T-helper 2 cell treated with Interferon-gamma antibody and Interleukin-4, amounts not matched to agents 100 ng/mL and 5 ng/mL, for 36 hours (primary cell): ENCODE data around the gene RNF167. TPM values are rescaled to one million over a fixed set of nuclear protein-coding genes. Genes with fewer than 3 reads are reported as not detected.

Source experiments
- intact Hi-C: fragments of 100-400 bp; cut with micrococcal nuclease; formaldehyde crosslinking; loops from one replicate; pipeline ENCODE4 v1.15.1; 2023
- total RNA-seq: library from RNA; stranded (reverse); gene quantifications from 2 replicates; pipeline ENCODE4 v1.2.3, GENCODE V29; 2022

RNF167 gene
- 227 and 238 TPM in 2 replicates for total RNA-seq

DNA sequence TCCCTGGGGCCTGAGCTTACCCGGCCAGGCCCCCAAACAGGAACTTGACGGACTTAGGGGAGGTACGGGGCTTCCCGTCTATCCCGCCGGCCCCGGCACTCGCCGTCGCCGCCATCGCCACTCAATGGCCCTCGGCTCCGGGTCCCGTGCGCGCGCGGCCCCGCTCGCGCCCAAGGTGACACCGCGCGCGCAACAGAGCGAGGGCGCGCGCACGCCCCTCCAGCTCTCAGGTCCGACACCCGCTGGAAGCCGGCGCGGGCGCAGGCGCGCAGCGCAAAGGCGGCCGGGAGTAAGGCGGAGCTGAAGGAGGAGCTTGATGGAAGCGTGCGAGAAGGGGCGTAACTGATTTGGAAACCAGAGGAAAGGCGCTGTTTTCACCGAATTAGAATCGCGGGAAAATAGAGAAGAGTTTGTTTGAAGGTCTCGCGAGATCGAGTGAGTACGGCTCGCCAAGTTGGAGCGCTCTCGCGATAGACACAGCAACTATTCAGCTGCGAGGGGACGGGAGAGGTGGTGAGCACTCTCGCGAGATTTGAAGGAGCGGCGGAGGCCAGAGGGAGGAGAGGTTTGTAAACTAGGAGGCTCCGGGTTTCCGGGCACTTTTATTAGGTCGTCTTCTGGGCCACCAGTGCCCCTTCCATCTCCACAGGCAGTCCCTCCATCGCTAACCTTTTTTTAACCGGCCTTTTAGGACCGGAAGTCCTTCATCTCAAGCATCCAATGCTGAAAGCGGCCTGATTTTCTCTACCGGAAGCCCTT, at the start of gene RNF167, which contains the start of gene SLC25A11:
RNF167 (plus strand) TSS at position 473 of the 759 bp plus-strand sequence. CDS start 642 bp downstream, outside the sequence.
SLC25A11 (minus strand) TSS at position 251 of the 759 bp plus-strand sequence; CDS start at position 115, 136 bp downstream.
- intact Hi-C loops: loop anchor here (1.0 to 10.0 kb wide), 10 partner anchors 8 to 1715 kb away; partner anchors contain the start of genes ARRB2, C17orf100, INCA1 and KIF1C

DNA sequence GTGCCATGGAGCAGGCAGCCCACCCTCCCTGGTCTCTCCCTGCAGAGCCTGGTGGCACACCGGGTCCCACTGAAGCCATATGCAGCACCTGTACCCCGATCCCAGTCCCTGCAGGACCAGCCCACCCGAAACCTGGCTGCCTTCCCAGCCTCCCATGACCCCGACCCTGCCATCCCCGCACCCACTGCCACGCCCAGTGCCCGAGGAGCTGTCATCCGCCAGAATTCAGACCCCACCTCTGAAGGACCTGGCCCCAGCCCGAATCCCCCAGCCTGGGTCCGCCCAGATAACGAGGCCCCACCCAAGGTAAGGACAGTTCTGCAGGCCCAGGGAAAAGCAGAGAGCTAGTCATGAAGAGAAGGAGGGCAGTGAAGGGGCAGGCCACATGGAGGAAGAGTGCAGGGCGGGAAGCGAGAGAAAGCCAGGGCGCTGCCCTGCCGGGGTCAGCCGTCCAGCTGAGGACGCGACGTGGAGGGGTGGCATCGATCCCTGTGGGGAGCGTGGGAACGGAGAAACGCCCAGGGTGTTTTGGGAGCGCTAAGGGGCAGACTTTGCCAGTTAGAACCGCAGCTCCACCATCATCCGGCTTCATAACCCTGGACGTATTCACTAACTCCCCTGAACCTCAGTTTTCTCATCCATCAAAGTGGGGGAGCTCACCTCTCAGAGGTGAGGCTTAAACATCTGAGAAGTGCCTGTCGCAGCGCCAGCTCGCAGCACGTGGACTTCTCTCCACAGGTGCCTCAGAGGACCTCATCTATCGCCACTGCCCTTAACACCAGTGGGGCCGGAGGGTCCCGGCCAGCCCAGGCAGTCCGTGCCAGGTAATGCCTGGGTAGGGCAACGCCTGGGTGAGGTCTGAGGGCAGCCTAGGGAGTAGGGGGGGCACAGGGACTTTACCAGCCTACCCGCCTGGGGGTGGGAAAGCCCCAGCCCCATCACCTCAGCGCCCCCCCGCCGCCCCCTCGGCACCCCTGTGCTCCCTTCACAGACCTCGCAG, 48.4 kb upstream of the RNF167 start:
- intact Hi-C loops: no loop called here

GRCh38 chr17:4892499-4893221, 47.4 kb upstream of the RNF167 start:
- intact Hi-C loops: no loop called here

- intact Hi-C loops: no loop called here
Measured at GRCh38 chr17:4893272-4893671, 46.8 kb upstream of the RNF167 start.

- intact Hi-C loops: no loop called here
Measured at GRCh38 chr17:4893721-4894560, 46.1 kb upstream of the RNF167 start.

DNA sequence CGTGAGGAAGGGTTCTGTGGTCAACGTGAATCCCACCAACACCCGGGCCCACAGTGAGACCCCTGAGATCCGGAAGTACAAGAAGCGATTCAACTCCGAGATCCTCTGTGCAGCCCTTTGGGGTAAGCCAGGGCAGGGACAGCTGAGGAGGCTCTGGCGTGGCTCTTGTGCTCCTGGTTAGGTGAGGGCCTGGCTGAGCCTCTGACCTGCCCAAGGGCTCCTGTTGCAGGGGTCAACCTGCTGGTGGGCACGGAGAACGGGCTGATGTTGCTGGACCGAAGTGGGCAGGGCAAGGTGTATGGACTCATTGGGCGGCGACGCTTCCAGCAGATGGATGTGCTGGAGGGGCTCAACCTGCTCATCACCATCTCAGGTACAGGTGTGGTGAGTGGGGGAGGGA, 44.9 kb upstream of the RNF167 start:
- intact Hi-C loops: no loop called here

DNA sequence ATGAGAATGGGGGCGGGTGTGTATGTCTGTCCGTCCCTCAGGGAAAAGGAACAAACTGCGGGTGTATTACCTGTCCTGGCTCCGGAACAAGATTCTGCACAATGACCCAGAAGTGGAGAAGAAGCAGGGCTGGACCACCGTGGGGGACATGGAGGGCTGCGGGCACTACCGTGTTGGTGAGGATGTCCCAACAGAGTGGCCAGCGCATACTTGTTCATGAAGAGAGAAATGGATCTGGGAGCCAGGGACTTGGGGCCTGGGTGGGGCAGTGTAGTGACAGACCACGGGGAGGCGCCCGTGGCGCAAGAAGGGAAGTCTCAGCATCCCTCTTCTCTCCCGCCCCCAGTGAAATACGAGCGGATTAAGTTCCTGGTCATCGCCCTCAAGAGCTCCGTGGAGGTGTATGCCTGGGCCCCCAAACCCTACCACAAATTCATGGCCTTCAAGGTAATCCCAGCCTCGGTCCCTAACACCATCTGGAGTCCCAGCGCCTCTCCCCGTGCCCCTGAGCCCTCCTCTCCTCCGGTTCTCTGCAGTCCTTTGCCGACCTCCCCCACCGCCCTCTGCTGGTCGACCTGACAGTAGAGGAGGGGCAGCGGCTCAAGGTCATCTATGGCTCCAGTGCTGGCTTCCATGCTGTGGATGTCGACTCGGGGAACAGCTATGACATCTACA, 44.3 kb upstream of the RNF167 start:
- intact Hi-C loops: no loop called here

- intact Hi-C loops: no loop called here
Measured at GRCh38 chr17:4896332-4897197, 43.5 kb upstream of the RNF167 start.

DNA sequence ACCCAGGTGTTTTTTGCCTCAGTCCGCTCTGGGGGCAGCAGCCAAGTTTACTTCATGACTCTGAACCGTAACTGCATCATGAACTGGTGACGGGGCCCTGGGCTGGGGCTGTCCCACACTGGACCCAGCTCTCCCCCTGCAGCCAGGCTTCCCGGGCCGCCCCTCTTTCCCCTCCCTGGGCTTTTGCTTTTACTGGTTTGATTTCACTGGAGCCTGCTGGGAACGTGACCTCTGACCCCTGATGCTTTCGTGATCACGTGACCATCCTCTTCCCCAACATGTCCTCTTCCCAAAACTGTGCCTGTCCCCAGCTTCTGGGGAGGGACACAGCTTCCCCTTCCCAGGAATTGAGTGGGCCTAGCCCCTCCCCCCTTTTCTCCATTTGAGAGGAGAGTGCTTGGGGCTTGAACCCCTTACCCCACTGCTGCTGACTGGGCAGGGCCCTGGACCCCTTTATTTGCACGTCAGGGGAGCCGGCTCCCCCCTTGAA, 42.8 kb upstream of the RNF167 start:
- intact Hi-C loops: no loop called here

- intact Hi-C loops: no loop called here
Measured at GRCh38 chr17:4897785-4898184, 42.3 kb upstream of the RNF167 start.

DNA sequence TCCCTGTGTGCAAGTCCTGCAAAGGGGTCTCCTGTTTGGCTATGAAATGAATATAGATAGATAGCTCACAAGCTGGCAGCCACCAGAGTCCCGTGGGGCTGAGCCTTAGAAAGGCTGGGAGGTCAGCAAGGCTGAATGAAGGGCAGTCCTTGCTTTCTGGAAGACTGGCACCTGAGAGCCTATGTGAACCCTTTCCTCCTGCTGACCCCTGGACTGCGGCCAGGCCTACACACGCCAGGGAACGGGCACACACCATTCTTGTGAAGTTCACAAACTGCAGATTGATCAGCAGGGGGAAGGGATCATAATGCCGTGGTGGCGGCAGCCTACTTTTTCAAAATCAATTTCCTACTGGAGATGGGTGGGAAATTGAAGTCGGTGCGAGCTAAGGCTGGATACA, 41.7 kb upstream of the RNF167 start:
- intact Hi-C loops: no loop called here

DNA sequence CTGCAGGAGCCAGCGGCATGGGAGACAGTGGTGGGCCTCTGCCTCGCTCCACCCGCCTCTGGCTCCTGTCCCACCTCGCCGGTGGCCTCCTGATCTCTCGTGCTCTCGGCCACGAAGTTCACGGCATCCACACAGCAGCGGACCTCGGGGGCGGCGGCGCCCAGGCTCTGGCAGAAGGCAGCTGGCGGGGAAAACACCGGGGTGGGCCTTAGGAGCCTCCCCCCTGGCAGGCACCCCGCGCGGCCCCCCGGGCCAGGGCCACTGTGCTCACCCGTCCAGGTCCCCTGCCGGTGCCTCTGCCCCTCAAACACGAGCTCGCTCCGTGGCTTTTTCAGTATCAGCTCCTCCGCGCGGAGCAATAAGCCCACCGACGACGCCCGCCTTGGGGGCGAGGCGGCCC, 41.1 kb upstream of the RNF167 start:
- intact Hi-C loops: no loop called here

GRCh38 chr17:4899341-4900230, 40.5 kb upstream of the RNF167 start, which contains the start of gene C17orf107:
Gene C17orf107 (plus strand): TSS chr17:4899536. CDS start chr17:4899763, 227 bp downstream.
- intact Hi-C loops: loop anchor here (5.0 kb wide), 1 partner anchor 187 kb away; the partner anchor contains the start of gene ARRB2

- intact Hi-C loops: loop anchor here (5.0 kb wide), 1 partner anchor 188 kb away; the partner anchor contains the start of gene ARRB2
Measured at GRCh38 chr17:4900231-4901107, 39.6 kb upstream of the RNF167 start.

- intact Hi-C loops: loop anchor here (5.0 kb wide), 1 partner anchor 189 kb away; the partner anchor contains the start of gene ARRB2
Measured at GRCh38 chr17:4901108-4901647, 38.9 kb upstream of the RNF167 start.
